Epithelial cell of esophagus (primary cell): ENCODE results near the gene SMC3.
A peak's percentile ranks its signal among the peaks of the same experiment; 100 is the strongest.

Experiments
- DNase-seq: peaks from one replicate; pipeline ENCODE4 v3.0.0; 2010; ENCODE audit warnings: low read depth
- H3K4me3 ChIP-seq: 2 replicates; pipeline ENCODE4 v1.5.1; 2011; ENCODE audit warnings: mild to moderate bottlenecking, low read length, control low read depth
- TF ChIP-seq, protein P1 (sequence below): IDR thresholded peaks from 2 replicates; pipeline ENCODE4 v1.5.1; 2011; ENCODE audit warnings: low read depth, mild to moderate bottlenecking, low read length, control low read depth, inconsistent platforms; ENCODE audit not compliant: insufficient read depth; ENCODE audit errors: missing control alignments

The SMC3 gene

DNA sequence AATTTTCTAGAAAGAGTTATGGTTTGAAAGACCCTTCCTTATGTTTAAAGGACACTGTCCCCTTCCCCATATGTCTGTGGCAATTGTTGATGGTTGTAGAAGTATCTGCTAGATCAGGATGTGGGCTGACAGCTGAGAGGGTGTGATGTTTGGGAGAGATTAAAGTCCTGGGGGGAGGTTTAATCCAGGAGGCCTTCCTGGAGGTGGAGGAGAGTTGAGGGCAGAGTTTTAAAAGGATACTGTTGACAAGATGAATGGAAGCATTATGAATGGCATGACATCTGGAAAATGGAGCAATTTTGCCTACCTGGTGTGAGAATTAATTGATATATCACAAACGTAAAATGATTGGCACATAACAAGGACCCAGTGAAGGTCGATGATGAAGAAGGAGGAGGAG is 32.9 kb upstream of the SMC3 start:
- TF ChIP-seq, protein P1, sequence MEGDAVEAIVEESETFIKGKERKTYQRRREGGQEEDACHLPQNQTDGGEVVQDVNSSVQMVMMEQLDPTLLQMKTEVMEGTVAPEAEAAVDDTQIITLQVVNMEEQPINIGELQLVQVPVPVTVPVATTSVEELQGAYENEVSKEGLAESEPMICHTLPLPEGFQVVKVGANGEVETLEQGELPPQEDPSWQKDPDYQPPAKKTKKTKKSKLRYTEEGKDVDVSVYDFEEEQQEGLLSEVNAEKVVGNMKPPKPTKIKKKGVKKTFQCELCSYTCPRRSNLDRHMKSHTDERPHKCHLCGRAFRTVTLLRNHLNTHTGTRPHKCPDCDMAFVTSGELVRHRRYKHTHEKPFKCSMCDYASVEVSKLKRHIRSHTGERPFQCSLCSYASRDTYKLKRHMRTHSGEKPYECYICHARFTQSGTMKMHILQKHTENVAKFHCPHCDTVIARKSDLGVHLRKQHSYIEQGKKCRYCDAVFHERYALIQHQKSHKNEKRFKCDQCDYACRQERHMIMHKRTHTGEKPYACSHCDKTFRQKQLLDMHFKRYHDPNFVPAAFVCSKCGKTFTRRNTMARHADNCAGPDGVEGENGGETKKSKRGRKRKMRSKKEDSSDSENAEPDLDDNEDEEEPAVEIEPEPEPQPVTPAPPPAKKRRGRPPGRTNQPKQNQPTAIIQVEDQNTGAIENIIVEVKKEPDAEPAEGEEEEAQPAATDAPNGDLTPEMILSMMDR = no peak
- H3K4me3 ChIP-seq = no peak overlapping the region
- no peak for DNase-seq

- DNase-seq = peak; percentile 53
- TF ChIP-seq, protein P1 = peak; percentile 30
- H3K4me3 ChIP-seq = no peak overlapping the region
Observed at GRCh38 chr10:110535958-110536891, 31.3 kb upstream of the SMC3 start.

GRCh38 chr10:110539091-110539490 is 28.4 kb upstream of the SMC3 start:
- no peak overlapping the region for H3K4me3 ChIP-seq
- DNase-seq = no peak
- TF ChIP-seq, protein P1 = no peak

DNA sequence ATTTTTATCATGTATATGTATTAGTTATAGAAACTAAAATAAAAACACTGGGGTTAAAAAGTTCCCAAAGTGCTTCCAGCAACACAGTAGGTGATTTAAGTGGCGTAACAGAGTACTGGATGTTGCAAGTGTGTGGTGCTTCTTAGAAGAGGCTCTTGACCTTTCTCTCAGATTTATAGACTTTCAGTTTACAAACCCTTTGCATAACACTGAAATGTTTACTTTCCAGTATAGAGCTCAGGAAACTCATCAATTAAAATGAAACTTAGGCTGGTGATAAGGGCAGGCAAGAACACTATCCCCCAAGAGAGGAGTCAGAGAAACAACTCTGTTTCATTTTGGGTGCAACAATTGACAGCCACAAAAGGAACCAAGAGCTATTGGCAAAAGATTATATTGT is 27.5 kb upstream of the SMC3 start:
- TF ChIP-seq, protein P1 = no peak
- DNase-seq = no peak
- H3K4me3 ChIP-seq = no peak overlapping the region

DNA sequence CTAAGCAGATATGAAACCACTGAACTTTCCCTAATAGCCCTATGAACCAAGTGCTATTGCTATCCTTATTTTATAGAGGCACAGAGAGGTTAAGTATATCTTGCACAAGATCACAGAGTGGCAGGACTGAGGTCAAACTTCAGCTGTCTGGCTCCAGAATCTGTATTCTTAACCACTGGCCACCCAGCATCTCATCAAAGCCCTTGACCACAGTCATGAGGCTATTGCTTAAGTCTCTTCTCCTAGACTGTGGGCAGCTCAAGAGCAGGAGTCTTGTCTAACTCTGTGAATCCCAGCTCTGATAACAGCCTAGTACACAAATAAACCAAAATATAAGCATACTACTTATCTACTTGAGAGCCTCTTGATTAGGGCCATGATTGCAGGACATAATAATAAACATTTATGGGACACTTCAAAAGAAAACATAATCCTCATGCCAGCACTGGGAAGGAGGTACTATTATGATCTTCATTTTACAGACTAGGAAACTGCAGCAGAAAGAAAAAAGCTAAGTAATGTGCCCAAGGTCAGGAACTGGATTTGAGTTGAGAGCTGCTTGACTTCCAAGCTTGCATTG is 22.4 kb upstream of the SMC3 start:
- TF ChIP-seq, protein P1 = no peak
- H3K4me3 ChIP-seq = no peak overlapping the region
- no peak for DNase-seq

DNA sequence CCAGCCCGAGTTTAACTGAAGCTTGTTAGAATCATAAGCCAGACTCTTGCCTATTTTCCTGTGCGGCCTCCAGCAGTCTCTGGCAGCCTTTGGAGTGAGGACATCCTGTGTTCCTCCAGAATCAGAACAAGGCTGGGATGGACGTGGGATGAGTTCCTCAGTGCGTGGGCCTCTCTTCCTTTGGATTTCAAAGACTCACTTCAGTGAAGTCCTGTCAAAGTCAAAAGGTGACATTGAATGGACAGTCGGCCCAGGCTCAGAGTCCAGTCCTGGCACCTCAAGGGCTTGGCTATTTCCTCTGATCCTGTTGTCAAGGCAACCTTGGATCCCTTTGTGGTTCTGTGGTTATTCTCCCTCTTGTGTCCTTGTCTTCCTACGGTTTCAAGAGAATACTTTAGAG is 21.4 kb upstream of the SMC3 start:
- H3K4me3 ChIP-seq = no peak overlapping the region
- DNase-seq = no peak
- TF ChIP-seq, protein P1 = no peak
